GM18519 (cell line): ENCODE data around the gene CEP152.

ENCODE experiments used
- ATAC-seq: cut with Tn5 transposase; IDR thresholded peaks from one replicate; pipeline ENCODE4 v1.9.1; 2021; ENCODE audit warnings: mild to moderate bottlenecking, moderate library complexity; ENCODE audit not compliant: unreplicated experiment, low FRiP score

The CEP152 gene

GRCh38 chr15:48778331-48778730 is 32.5 kb downstream of the CEP152 start:
- no peak for ATAC-seq

- ATAC-seq = no peak
These were observed 33.1 kb downstream of the CEP152 start for GRCh38 chr15:48777645-48778330.

DNA sequence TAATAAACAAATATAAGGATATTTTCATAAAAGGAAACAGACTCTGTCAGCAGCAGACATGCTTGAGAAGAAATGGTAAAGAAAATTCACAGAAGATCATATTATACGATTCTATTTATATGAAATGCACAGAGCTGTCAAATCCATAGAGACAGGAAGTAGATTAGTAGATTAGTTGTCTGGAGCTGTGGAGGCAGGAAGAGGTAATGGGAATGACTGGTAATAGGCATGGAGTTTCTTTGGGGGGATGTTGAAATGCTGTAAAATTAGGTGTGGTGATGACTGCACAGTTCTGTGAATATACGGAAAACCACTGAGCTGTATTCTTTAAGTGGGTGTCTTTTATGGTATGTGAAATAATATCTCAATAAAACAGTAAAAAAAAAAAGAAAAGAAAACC is 35.3 kb downstream of the CEP152 start:
- ATAC-seq = no peak

GRCh38 chr15:48774484-48774883 is 36.4 kb downstream of the CEP152 start:
- no peak for ATAC-seq

- no peak for ATAC-seq
These were observed 44.7 kb downstream of the CEP152 start for GRCh38 chr15:48766196-48766595.

DNA sequence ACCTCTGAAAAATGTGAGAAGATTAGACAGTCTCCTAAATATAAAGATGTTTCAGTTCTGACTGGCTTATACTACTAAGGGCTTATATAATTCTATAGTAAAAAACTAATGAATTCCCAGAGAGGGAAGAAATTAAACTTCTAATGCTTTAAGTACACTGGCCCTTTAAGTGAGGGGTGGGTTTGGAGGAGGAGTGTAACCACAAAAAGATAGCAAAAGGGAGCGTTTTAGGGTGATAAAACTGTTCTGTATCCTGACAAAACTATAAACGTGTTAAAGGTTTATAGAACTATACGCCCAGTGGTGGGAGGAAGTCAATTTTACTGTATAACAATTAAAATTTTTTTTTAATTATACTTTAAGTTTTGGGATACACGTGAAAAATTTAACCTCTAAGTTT is 45.8 kb downstream of the CEP152 start:
- ATAC-seq = no peak

- ATAC-seq = no peak
These were observed 49.3 kb downstream of the CEP152 start for GRCh38 chr15:48761393-48762158.

- no peak for ATAC-seq
These were observed 50.9 kb downstream of the CEP152 start for GRCh38 chr15:48759921-48760320.

- no peak for ATAC-seq
These were observed 53.2 kb downstream of the CEP152 start for GRCh38 chr15:48757661-48758060.

DNA sequence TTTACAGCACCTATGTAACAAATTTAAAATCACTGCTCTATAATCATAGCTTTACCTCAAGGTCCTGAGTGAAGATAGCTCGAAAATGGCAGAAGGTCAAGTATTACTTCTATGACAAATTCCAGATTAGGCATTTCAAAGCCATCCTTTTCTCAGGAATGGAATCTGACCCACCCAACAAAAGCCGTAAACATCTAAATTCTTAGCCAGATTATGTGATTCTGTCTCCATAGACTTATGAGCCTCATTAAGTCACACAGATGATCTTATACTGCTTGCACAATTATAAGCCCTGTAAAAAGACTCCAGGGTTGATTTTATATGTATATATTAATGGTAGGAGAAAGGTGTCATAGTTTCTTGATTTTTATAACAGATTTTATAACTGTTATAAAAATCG is 56.9 kb downstream of the CEP152 start:
- ATAC-seq = no peak

- no peak for ATAC-seq
These were observed 59.3 kb downstream of the CEP152 start for GRCh38 chr15:48751595-48751994.

- no peak for ATAC-seq
These were observed 62.3 kb downstream of the CEP152 start for GRCh38 chr15:48748535-48748934.

DNA sequence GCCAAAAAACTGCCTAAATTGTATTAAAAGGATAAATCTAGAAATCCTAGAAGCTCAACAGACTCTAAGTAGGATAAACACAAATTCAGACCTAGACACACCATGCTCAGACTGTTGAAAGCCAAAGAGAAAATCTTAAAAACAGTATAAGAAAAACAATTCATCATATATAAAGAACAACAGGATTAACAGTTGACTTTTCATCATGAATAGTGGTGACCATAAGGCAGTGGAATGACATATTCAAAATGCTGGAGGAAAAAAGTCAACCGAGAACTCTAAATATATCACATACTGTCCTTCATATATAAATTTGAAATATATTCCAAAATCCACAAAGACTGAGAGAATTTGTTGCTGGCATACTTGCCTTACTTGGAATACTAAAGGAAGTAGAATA is 77.3 kb downstream of the CEP152 start:
- ATAC-seq = no peak

GRCh38 chr15:48730506-48730905 is 80.4 kb downstream of the CEP152 start:
- ATAC-seq = no peak

DNA sequence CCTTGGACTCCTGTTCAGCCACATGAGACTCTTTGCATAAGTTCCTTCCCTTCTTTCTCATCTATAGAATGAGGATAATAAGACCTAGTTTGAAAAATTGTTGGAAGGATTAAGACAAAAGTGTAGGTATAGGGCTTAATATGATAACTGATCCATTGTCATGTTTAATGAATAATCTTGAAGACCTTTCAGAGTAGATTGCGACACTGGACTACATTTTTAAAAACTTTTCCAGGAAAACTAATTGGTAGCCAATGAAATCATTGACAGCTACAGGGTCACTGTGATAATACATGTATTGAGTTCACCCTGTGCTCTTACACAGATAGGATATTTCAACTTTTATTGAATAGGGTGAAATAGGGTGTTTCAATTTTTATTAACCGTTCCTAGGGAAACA is 86.9 kb downstream of the CEP152 start:
- ATAC-seq = no peak

DNA sequence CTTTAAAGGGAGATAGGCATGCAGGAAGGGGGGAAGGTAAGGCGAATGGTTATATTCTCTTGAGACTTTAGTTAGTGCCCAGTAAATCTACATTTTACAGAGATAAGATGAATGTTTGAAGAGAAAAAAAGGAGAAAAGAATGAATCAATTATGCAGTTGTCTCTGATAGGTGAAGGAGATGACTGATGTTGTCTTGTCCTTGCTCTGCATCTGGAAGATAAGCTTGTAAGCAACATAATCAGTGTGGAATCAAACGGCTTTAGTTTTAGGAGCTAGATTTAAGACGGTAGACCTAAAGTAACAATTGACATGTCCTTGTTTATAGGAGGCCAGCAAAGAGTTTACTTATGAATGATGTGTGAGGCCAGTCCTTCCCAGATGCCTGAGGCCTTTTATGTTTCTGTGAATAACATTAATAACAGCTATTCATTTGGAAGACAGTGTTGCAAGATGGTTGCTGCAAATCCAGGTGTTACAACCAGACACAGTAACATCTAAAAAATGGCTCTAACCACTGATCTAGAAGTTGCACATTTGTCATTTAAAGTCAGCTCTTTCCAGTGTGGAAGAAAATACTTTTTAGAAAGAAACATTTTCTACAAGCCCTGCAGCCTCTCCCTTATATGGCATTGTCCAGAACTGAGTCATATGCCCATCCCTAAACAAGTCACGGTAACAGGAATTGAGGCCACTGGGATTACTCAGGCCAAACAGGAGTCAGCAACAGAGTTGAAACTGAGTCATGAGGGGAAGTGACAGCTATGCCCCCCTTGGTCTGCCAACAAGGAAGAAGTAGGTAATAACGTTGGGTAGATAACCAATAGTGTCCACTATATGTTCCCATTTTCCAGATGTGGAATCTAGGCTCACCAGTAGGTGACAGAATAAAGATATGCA is 87.9 kb downstream of the CEP152 start:
- ATAC-seq = no peak

DNA sequence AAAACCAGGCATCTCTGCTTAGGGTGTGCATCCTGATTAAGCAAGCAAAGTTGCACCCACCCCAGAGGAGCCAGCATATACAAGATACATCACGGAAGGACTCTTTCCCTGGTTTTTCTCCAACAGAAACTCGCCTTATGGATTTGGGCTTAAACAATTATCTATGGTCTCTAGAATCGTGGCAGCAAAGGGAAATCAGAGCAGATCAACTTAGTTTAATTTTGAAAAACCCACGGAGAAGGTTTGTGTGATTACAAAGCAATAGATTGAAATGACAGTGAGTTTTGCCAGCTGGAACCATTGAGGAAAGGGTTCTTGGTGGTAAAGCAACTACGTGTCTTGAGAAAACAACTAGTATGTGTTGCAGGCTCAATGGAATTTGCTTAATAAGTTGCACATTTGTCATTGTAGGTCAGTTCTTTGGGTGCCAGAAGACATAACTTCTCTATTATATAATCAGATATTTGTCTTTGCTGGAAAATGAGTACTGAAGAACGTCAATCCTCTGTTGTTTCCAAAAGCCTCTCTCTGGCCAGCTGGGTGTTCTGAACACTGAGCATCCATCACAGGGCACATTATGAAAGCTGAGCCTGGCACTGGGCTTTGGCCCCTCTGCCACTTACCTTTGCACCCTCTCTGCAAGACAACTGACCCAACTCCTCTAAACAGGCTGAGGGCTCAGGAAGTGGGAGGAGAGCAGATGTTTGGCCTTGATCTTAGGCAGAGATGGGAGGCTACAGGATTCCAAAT is 89.6 kb downstream of the CEP152 start:
- no peak for ATAC-seq

DNA sequence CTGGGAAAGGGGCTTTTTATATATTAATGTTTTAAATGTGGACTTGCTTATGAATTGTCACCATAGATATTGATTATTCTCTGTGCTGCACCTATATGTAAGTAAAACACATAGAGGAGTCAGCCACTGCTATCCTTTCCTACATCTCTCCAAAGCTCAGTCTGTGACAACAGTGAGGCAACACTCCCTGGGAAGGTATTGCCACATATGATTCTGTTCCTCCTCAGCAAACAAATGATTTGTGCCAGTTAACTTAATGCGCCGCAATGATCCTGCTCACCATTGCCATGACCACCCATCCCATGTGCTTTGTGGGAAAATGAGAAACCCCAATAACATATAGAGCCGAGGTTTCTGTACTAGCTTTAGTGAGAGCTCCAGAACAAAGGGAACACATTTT is 90.2 kb downstream of the CEP152 start:
- ATAC-seq = no peak

- ATAC-seq = no peak
These were observed 91.2 kb downstream of the CEP152 start for GRCh38 chr15:48719668-48720067.

- no peak for ATAC-seq
These were observed 92.2 kb downstream of the CEP152 start for GRCh38 chr15:48718646-48719045.
